ENCODE measurements around the gene PABPC3.

The PABPC3 gene

DNA sequence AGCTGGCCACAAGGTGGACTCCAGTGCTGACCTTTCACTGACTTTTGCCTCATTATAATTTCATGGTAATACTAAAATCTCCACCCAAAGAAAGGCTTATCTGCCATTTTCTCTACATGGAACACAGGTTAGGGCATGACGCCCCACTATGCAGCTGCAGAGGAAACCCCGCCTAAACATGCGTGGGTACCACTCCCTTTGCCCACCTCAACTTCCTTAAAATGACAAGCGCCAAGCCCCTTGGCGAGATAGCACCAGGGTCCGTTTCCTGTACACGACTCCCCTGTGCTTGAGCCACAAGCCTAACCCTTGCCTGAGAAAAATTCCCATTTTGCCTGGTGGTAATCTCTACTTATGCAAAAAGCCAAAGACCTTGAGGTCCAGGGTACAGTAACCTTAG, 36.0 kb upstream of the PABPC3 start:
- H3K27me3 ChIP-seq: no peaks in the 10 kb centered on the region
- H3K27ac ChIP-seq: no peak overlapping the region
- DNase-seq: no peak
- intact Hi-C loops (cut with DNase I; ENCODE audit: low total_unique reads): no loop called here
- no peaks in the 10 kb centered on the region for H3K4me1 ChIP-seq
- no peaks in the 10 kb centered on the region for H3K36me3 ChIP-seq
- H3K4me3 ChIP-seq: no peak overlapping the region
- H3K9me3 ChIP-seq: no peaks in the 10 kb centered on the region
- TF ChIP-seq, protein P1, sequence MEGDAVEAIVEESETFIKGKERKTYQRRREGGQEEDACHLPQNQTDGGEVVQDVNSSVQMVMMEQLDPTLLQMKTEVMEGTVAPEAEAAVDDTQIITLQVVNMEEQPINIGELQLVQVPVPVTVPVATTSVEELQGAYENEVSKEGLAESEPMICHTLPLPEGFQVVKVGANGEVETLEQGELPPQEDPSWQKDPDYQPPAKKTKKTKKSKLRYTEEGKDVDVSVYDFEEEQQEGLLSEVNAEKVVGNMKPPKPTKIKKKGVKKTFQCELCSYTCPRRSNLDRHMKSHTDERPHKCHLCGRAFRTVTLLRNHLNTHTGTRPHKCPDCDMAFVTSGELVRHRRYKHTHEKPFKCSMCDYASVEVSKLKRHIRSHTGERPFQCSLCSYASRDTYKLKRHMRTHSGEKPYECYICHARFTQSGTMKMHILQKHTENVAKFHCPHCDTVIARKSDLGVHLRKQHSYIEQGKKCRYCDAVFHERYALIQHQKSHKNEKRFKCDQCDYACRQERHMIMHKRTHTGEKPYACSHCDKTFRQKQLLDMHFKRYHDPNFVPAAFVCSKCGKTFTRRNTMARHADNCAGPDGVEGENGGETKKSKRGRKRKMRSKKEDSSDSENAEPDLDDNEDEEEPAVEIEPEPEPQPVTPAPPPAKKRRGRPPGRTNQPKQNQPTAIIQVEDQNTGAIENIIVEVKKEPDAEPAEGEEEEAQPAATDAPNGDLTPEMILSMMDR (IDR thresholded peaks at IDR 0.05): no peak

DNA sequence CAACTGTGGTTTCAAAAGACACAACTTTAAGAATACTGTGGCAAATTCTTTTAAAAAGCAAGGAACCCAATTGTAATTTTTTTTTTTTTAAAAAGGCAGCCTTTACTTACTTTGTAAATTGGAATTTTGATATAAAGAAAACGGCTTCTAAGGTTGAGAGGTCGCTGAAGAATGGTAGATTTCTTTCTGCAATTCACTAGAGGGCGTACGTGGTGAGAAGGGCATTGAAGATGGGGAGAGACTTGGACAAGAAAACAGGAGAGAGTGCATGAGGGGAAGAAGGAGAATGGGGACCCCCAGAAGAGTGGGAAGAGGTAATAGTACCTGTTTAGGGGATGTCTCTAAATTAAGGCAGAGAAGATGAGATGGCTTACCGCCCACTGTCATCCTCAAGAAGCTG, 33.5 kb upstream of the PABPC3 start:
- Histone ChIP-seq H3K27me3 (peaks cover 0 to 4% of the 10 kb centered on the region in 2 donors), H3K27ac (no peak overlapping the region), H3K9me3 (no peaks in the 10 kb centered on the region), H3K4me3 (no peak overlapping the region), H3K36me3 (no peaks in the 10 kb centered on the region), H3K4me1 (no peaks in the 10 kb centered on the region)
- TF ChIP-seq, protein P1 (IDR thresholded peaks at IDR 0.05): no peak
- DNase-seq: no peak
- intact Hi-C loops (cut with DNase I; ENCODE audit: low total_unique reads): no loop called here

DNA sequence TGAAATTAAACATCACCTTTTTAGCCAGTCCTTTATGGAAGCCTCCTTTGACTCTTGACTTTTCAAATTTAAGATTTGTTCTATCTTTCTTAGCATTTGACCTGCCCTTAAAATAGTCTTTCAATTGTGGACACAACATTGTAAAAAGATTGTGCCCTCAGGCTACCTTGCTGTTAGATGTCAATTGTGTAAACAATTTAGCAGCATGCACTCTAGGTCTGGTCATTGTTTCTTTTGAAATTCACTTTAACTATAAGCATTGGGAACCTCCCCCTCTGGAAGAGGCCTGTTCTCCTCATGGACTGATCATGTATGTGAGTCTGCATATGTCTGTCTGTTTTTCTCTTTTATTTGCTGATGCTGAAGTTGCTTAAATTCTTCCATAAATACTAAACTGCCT, 31.5 kb upstream of the PABPC3 start:
- Histone ChIP-seq H3K36me3 (no peaks in the 10 kb centered on the region), H3K27ac (no peak overlapping the region), H3K4me1 (no peaks in the 10 kb centered on the region), H3K4me3 (no peak overlapping the region), H3K9me3 (no peaks in the 10 kb centered on the region), H3K27me3 (peaks cover 0 to 10% of the 10 kb centered on the region in 2 donors)
- TF ChIP-seq, protein P1 (IDR thresholded peaks at IDR 0.05): no peak
- no peak for DNase-seq
- intact Hi-C loops (cut with DNase I; ENCODE audit: low total_unique reads): no loop called here

DNA sequence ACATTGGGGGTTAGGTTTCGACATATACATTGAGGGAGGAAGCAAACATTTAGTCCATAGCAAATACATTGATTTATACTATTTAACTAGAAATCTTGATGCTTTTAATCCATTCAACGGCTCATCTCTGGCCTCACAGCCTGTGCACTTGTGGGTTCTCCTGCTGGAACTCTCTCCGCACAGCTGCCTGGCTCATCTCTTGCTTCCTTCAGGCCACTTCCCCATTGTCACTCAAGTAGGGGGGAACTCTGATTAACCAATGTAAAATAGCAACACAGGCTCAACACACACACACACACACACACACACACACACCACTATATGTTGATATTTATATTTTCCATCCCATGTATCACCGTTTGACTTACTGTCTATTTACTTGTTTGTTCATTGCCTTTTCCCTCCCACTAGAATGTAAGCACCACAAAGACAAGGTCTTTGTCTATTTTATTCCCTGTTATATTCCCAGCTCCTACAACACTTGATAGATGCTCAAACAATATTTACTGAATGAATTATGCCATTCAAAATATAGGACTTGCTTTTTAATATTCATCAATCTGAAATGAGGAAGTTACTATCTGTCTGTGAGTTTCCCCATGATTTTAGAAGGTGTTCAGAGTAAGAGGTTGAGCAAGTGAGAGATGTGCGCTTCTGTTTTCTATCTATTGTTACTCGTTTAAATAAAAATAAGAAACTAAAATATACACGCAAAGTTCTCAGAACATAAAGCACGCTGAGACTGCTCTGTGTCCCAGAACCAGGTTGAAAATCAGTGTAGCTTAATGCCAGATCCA, 29.8 kb upstream of the PABPC3 start:
- H3K4me1 ChIP-seq: no peaks in the 10 kb centered on the region
- intact Hi-C loops (cut with DNase I; ENCODE audit: low total_unique reads): no loop called here
- H3K27me3 ChIP-seq: peaks cover 0 to 12% of the 10 kb centered on the region in 2 donors
- DNase-seq: no peak
- H3K4me3 ChIP-seq: no peak overlapping the region
- H3K27ac ChIP-seq: no peak overlapping the region
- H3K9me3 ChIP-seq: no peaks in the 10 kb centered on the region
- TF ChIP-seq, protein P1 (IDR thresholded peaks at IDR 0.05): no peak
- no peaks in the 10 kb centered on the region for H3K36me3 ChIP-seq

DNA sequence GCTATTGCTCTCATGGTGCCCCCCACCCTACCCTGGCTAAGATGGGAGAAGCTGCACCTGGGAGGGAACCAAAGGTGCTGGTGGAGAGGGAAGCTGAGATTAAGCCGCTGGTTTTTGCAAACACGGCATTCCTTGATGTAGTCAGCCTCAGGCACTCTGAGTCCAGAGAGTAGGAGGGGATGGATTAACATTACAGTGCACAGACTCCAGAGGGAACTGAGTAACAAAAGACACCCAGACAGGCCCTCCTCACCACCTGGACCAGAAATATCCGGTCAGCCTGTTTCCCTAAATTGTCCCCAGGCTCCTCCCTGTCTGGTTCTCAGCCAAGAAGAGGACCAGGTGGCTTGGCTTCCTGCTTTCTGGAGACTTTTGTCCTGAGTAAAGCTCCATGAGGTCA, 28.9 kb upstream of the PABPC3 start:
- TF ChIP-seq, protein P1 (IDR thresholded peaks at IDR 0.05): no peak
- Histone ChIP-seq H3K36me3 (no peaks in the 10 kb centered on the region), H3K9me3 (no peaks in the 10 kb centered on the region), H3K27ac (no peak overlapping the region), H3K4me3 (no peak overlapping the region), H3K4me1 (no peaks in the 10 kb centered on the region), H3K27me3 (peaks cover 0 to 12% of the 10 kb centered on the region in 2 donors)
- DNase-seq: no peak
- intact Hi-C loops (cut with DNase I; ENCODE audit: low total_unique reads): no loop called here

Data from tibial artery (tissue), 4 donors.